ENCODE data around the gene SLC39A9. TPM values are rescaled to one million over a fixed set of nuclear protein-coding genes. Genes with fewer than 3 reads are reported as not detected.

The SLC39A9 gene
- total RNA-seq, 4 donors from 2014 or later = 26.8 to 131 (median 38.7) TPM

DNA sequence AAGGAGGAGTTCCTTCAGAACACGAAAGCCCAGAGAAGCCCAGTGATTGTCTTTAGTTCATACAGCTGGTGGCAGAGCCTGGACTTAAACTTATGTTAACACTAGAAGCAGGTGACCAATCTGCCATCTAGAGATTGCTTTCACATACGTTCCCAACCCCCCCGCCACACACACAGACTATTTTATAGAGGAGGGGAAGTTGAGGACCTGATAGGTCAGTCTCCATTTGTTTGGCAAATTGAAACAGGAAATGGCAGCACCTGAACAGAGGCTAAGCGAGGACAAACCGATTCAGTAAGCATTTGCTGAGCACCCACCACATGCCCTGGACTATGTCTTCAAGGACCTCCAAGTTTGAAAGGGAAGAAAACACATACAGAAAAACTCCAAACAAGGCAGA is 81.2 kb downstream of the SLC39A9 start:
- no peak overlapping the region for H3K4me3 ChIP-seq
- peaks cover 0 to 13% of the 10 kb centered on the region in 2 donors for H3K4me1 ChIP-seq
- TF ChIP-seq CTCF (IDR thresholded peaks at IDR 0.05) (no peak), POLR2A (IDR thresholded peaks at IDR 0.05) (no peak)
- intact Hi-C loops (cut with DNase I; ENCODE audit: low total_unique reads) = no loop called here
- DNase-seq = no peak
- no peak overlapping the region for H3K27ac ChIP-seq
- no peaks in the 10 kb centered on the region for H3K36me3 ChIP-seq
- peaks cover 0 to 6% of the 10 kb centered on the region in 2 donors for H3K27me3 ChIP-seq
- H3K9me3 ChIP-seq = no peaks in the 10 kb centered on the region

DNA sequence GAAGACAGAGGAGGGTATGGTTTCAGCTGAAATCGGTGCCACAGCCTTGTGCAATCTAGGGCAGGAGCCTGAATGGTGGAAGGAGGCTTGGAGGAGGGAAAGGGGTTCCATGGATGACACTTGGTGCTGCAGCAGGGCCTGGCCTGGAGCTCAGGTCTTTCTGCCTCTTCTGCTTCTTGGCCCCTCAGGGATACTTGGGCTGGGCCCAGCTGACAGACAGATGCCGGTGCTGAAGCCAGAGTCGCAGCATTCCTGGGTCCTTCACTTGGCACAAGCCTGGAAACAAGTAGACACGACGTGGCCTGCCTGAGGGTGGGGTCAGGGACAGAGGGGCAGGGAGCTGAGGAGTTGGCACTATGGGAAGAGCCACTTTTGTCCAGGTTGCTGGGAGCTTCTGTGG is 81.6 kb downstream of the SLC39A9 start:
- no peak for TF ChIP-seq POLR2A (IDR thresholded peaks at IDR 0.05)
- no peak for TF ChIP-seq CTCF (IDR thresholded peaks at IDR 0.05)
- no peak for DNase-seq
- peaks cover 0 to 16% of the 10 kb centered on the region in 2 donors for H3K4me1 ChIP-seq
- H3K27me3 ChIP-seq = peaks cover 0 to 10% of the 10 kb centered on the region in 2 donors
- H3K27ac ChIP-seq = no peak overlapping the region
- H3K9me3 ChIP-seq = no peaks in the 10 kb centered on the region
- intact Hi-C loops (cut with DNase I; ENCODE audit: low total_unique reads) = no loop called here
- no peak overlapping the region for H3K4me3 ChIP-seq
- H3K36me3 ChIP-seq = no peaks in the 10 kb centered on the region

GRCh38 chr14:69481815-69482568 is 83.5 kb downstream of the SLC39A9 start:
- Histone ChIP-seq H3K27me3 (peaks cover 0 to 12% of the 10 kb centered on the region in 2 donors), H3K27ac (no peak overlapping the region), H3K4me3 (no peak overlapping the region), H3K9me3 (no peaks in the 10 kb centered on the region), H3K4me1 (peaks cover 0 to 16% of the 10 kb centered on the region in 2 donors), H3K36me3 (no peaks in the 10 kb centered on the region)
- no peak for DNase-seq
- no peak for TF ChIP-seq CTCF (IDR thresholded peaks at IDR 0.05)
- TF ChIP-seq POLR2A (IDR thresholded peaks at IDR 0.05) = no peak
- intact Hi-C loops (cut with DNase I; ENCODE audit: low total_unique reads) = no loop called here

GRCh38 chr14:69483765-69484443 is 85.4 kb downstream of the SLC39A9 start:
- intact Hi-C loops (cut with DNase I; ENCODE audit: low total_unique reads) = no loop called here
- H3K9me3 ChIP-seq = no peaks in the 10 kb centered on the region
- H3K4me3 ChIP-seq = no peak overlapping the region
- no peak overlapping the region for H3K27ac ChIP-seq
- H3K4me1 ChIP-seq = peaks cover 0 to 16% of the 10 kb centered on the region in 2 donors
- peak in 1 of 2 donors; percentile 34 for DNase-seq
- H3K36me3 ChIP-seq = no peaks in the 10 kb centered on the region
- TF ChIP-seq CTCF (IDR thresholded peaks at IDR 0.05) (no peak), POLR2A (IDR thresholded peaks at IDR 0.05) (no peak)
- peaks cover 0 to 12% of the 10 kb centered on the region in 2 donors for H3K27me3 ChIP-seq

All from uterus (tissue), 4 donors.